Activated CD4-positive, alpha-beta T cell treated with anti-CD3 and anti-CD28 coated beads, Interleukin-2, Interleukin-4, amounts not matched to agents 100 ng/mL and 50 ng/mL, durations not matched to agents 16 hours and 8 hours (primary cell): Measurements from ENCODE around the gene SMG5.

Experiments used
- DNase-seq: peaks from one replicate; pipeline ENCODE4 v3.0.0-alpha.2; 2020; ENCODE audit warnings: low spot score

Gene SMG5

DNA sequence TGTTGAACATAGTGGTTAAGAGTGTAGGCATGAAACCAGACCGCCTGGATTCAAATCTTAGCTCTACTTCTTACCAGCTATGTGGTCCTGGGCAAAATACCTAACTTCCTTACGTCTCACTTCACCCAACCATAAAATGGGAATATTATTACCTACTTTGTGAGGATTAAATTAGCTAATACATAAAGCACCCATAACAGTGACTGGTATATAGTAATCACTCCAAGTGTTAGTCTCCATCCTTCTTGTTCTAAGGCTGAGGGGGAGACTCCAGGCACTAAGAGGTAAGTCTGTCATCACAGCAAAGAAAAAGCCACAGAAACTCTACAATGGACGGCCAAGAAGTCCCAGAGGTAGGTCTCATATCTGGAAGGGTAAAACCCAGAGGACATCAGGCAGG lies 2.8 kb downstream of the SMG5 start:
- no peak for DNase-seq

DNA sequence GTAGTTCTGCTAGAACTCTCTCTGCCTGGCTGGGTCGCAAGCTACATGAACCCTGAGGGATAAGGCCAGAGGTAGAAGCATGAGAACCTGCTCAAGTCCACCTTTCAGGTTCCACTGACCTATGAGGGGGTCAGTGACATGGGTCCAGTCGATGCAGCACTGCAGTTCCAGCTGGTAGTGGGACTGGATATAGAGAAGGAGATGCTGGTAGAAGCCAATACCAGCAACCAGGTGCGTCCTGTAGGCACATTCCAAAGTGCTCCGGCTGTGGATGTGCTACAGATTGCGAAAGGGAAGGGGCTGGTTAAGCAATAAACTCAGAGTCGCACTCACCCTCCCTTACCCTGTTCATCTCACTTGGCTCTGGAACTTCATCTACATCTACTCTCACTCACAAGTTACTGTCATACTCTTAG lies 5.7 kb downstream of the SMG5 start:
- DNase-seq: no peak

DNA sequence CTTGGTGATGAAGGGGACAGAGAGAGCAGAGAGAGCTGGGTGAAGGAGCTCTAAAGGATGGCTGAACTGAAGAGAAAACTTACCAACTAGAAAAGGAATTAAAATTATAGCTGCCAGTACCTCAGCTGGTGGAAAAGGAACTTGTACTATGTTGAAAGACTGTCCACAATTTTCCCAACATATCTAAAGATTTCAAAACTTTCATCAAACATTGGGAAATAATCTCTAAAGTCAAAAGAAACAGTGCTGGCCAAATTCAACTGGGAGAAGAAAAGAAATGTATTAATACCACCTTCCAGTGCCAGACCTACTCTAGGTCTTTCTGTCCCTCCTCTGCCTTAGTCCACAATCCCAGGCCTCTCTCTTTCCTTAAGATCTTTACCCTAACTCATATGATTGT lies 6.1 kb downstream of the SMG5 start:
- DNase-seq: no peak

DNA sequence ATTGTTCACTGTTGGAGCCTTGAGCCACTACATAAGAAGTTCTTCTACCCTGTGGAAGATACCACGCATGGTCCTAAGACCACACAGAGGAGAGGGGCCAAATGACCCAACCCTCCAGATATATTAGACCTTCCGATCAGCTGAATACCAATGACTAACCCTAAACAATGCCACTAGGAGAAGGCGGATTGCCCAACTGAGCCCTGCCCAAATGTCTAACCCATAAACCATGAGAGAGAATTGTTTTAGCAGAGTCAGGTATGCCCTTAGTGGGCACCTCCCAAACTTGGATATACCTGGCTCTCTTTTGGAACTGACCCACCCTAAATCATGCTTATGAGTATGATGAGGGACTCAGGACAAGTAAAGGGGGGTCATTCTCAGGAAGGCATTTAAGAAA lies 12.3 kb downstream of the SMG5 start:
- no peak for DNase-seq

DNA sequence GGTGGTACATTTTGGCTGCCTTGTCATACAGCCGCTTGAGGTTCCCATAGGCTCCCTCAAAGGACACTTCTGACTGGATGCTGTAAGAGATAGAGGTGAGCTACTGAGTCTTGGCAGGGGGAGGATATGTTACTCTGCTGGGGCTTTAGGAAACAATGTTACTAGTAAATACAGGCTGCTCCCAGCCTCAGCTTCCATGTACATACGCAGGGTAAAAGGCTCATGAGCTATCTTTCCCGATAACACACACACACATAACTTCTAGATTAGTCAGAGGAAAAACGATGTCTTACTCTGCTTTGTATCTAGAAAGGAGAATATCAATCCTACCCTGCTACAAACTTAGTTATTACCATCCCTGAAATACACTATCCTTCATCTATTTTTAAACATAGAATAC lies 14.3 kb downstream of the SMG5 start:
- DNase-seq: no peak

DNA sequence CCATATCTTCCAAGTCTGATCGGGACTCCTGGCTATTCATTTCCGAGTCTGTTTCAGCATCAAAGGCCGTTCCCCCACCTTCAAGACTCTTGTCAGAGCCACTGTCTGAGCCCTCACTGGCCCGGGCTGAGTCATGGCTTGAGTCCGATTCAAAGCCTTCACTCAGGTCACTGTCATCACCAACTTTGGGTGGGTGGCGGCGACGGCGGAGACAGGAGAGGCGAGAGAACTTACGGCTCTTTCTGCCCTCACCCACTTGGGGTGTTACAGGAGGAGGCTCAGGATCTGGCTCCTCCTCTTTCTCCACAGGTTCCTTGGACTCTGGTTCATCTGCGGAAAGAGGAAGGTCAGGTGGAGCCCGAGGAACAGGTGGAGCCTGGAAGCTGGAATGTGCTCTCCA lies 16.6 kb downstream of the SMG5 start:
- no peak for DNase-seq

DNA sequence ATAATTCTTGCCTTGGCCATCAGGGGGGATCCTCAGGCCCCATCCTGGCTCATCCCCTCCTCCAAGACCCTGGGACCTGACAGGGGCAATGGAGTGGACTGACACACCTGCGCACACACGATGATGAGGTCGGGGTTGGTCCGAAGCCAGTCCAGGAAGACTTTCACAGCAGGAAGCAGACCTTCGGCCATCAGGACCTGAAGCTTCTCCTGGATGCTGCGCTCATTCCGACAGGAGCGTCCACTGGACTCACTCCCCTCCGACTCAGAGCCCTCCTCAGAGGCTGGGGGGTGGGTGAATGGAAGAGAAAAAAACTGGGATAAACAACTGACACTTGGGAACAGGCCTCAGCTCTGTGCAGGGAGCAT lies 19.4 kb downstream of the SMG5 start:
- DNase-seq: no peak

DNA sequence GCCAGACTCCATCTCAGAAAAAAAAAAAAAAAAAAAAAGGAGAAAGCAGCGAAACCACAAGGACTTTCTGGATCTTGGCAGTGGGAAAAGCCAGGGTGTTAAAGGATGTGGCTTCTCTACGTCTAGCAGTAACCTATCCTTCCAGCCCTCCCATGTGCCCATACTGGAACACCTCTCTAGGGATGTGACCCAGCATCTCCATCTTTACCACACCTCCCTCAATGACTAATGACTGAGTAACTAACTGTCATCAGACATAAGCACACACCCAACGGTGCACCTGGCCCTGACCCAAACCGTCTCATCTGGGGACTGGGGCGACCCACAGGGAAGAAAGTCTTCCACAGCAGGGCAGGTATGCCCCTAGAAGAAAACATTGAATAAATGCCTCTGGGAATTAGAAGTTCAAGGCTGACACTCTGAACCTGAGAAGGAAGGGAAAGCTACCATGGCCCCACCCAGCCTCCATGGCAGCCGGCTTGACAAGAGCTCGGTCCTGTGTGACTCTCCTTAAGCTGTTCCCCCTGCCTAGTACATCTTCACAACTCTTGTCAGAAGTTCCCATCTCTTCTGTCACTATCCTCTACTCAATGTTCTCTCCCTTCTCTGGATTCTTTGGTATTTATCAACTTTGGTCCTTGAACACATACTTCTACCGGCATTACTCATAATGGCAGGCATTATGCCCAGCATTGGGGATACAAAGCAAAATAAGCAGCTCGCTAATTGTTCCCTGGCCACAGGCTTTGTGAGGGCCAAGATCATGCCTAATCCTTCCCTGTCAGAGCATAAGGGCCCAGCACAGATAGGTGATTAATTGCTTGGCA lies 20.0 kb downstream of the SMG5 start:
- no peak for DNase-seq

DNA sequence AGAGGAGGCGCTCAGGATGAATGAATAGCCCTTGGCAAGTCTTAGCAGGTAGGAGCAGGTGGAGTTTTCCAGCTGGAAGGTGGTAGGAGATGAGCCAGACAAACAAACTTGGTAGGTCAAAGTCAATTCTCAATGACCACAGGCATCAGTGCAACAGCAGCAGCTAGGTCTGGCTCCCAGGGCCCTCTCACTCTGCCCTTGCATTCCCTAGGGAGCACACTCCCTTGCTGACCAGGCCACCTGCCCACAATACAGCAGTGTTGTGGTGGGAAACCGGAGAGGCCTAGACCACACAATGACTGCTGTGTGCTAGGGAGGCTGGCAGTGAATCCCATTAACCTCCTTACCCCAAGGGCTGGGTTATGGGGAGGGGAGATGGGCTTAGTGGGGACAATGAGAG lies 21.7 kb downstream of the SMG5 start:
- no peak for DNase-seq

DNA sequence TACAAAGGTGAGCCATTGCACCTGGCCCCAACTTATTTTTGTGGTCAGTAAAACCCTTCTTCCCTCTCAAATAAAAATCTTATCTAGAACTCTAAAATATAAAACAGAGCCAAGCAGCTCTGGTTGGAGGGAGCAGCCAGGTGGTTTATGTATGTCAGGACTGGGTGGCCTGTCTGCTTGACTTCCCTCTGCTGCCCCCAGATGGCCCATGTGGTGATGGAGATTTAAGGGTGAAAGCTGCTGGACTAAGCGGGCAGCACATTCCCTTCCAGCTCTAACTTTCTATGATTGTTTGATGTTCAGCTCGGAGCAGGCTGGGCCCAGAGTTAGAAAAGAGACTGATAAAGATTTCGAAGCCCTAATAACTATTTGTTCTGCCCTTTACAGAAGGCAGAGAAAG lies 22.8 kb downstream of the SMG5 start:
- DNase-seq: no peak

DNA sequence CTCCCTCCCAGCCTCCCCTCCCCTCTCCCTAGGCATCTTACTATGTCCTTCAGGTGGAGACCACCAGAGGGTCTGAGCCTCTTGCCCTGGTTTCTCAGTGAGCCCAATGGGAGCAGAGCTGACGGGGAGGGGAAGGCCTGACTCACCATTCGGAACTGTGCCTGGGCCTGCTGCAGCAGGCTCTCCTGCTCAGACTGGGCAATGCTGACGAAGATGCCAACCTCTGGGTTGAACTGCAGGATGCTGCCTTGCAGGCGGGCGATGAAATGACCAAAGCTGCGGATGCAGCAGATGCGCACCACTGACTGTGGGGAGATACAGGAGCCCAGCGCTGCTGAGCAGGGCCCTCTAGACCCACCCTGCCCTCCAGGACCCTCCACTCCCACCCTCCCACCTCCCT lies 23.8 kb downstream of the SMG5 start:
- no peak for DNase-seq

DNA sequence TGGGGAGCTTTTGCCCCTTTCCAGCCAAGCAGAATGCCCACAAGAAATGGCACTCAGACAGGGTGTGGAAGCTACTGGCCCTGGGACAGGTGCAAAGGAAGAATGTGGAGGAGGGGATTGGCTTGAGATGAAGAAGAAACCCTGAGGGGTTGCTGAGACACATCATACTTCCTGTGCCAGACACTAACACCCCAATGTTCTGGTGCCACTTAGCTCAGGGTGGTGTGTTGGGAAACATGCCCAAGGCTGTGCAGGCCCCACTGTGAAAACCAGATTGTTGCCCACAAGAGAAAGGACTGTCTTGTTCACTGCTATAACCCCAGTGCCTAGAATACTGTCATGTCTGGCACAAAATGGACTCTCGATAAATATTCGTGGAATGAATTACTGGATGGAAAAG lies 24.9 kb downstream of the SMG5 start:
- DNase-seq: no peak

DNA sequence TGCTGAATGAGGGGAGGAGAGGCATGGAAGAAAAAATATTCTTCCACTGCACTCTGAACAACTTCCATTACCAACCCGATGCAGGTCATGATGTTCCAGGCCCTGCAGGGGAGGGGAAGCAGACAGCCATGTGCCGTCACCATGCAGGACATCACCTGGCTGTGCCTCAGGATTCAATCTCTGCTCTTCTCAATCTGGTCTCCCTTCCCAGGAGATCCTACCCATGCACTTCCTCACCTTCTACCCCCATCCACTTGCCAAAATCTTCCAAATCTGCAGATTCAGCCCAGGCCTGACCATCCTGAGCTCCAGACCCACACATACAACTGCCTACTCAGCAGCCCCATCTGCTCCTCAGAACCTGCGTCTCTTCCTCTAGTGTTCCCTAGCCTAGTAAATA lies 29.0 kb downstream of the SMG5 start:
- DNase-seq: no peak

DNA sequence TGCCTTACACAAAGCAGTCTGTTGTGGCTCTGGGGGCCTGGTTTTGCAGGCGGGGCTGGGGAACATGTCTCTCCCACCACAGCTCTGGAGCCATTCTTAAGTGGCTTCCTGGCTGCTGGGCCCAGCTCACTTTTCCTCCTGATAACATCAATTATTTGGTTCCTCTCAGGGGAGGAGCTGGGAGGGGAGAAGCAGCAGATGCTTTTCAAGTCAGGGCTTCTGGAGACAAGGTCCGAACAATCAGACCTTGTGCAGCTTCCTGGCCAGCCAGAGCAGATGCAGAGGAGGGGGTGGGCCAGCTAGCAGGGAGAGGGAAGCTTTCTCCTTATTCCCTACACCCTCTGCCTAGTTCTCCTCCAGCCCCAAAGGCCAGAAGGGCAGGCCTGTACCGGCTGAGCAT lies 31.1 kb downstream of the SMG5 start:
- no peak for DNase-seq

DNA sequence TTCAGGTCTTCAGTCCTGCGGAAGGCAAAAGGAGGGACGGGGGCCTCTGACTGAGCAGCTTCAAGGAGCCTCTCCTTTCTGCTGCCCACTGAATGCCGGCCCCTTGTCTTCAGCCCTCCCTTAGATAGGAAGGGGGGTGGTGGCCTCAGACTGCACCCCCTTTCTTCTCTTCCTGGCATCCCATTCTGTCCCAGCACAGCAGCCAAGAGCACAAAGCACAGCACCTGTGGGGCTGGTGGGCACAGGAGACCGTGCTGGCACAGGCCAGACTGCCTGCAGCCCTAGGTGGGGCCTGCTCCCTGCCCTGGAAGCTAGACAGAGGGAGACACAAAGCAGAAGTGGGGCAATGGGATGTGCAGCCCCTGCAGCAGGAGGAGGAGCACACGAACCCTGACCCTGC lies 33.0 kb downstream of the SMG5 start:
- DNase-seq: no peak

DNA sequence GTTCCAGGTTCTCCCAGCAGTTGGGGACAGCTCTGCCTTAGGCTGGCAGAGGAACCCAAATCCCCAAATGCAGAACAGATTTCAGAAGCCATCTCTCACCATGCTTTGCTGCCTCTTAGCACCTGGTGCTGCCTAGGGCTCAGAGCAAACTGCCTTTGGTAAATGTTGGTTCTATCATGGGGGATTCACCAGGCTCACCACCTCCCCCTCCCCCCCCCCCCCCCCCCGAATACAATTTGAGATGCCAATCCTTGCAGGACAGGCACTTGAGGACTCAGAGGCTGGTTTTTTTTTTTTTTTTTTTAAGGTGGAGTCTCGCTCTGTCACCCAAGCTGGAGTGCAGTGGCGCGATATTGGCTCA lies 34.3 kb downstream of the SMG5 start:
- no peak for DNase-seq

DNA sequence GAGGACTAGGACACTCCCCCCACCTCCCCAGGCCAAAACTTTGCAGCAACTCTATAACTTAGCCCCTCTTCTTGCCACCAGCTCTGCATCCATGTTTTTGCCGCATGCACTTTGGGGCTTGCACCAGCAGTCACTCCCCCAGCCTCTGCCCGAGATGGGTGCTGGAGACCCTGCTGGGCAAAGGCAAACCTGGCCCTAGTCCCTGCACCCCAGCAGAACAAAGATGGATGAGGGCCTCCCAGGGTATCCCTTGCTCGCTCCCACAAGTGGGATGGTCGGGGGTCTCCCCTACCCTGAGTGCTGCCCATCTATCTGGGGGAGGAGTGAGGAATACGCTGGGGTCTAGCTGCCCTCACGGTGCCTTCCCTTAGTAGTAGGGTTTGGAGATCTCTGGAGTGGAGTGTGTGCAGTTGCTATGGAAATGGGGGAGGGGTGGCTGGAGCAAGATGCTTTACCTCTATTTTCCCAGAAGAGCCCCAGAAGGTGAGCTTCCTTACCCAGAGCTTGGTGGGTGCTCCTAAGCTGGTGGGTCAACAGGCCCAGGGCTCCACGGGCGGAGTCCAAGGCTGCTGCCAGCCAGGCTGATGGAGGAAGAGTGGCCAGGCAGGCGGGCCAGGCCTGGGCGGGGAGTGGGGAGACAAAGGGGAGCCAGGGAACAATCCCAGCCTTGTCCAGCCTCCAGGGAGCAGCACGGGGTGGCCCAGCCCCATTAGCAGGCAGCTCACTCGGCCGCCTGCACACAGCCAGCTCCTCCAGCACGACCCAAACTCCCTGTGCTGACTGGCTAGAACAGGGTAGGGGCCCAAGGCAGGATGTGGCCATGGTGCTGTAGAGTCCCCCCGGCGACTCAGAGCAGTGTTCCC lies 34.9 kb downstream of the SMG5 start, which contains the start of gene PAQR6:
Gene PAQR6, minus strand, starts transcription at position 597 of the 863 bp plus-strand sequence. CDS start 1,325 bp downstream, outside the sequence.
- no peak for DNase-seq

DNA sequence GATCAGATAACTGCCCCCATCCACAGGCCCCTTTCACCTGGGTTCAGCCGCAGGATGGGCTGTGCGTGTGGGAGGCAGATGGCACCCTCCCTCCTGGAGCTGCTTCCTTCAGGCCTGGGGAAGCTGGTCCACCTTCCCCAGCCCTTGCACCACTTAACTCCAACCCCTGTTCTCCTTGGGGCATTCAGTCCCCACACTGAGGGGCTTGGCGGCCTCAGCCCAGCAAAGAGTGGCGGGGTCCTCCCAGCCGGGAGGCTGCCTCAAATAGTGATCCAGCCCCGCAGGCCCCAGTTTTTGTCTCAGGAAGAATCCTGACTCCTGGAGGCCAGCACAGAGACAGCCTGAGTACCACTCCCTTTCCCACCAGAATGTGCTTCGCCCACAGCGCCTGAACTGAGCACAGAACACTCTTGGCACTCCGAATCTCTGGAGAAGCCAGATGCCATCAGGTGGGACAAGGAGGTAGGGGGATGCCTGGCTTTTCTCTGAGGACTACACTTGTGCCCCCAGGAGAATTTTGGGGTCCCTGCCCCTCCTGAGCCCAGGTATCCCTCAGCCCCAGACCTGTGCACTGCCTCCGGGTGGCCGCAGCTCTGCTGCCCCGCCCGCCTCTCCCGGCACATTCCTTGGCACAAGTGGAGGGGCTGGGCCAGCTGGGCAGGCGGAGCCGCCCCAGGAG lies 35.7 kb downstream of the SMG5 start:
- no peak for DNase-seq

DNA sequence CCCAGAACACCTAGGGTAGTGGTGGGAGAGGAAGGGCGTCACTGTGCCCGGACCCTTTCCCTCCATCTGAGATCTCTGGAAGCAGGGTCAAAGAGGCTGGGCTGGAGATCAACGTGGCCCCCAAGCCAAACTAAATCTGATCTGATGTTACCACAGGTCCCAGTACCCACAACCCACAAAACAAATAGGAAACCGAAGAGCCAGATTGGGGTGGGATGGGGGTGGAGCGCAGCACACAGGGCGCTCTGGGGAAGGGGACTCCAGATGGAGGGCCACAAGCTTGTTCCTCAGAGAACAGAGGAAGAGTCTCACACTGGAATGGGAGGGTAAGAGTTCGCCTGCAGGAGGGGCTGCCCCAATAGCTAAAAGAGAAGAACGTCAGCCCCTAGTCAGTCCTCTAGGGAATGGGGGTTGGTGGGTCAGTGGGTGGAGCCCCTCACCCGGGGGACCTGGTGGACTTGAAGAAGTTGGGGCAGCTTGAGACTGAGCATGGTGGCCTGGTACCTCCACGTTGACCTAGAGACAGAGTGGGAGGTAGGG lies 36.3 kb downstream of the SMG5 start:
- no peak for DNase-seq

DNA sequence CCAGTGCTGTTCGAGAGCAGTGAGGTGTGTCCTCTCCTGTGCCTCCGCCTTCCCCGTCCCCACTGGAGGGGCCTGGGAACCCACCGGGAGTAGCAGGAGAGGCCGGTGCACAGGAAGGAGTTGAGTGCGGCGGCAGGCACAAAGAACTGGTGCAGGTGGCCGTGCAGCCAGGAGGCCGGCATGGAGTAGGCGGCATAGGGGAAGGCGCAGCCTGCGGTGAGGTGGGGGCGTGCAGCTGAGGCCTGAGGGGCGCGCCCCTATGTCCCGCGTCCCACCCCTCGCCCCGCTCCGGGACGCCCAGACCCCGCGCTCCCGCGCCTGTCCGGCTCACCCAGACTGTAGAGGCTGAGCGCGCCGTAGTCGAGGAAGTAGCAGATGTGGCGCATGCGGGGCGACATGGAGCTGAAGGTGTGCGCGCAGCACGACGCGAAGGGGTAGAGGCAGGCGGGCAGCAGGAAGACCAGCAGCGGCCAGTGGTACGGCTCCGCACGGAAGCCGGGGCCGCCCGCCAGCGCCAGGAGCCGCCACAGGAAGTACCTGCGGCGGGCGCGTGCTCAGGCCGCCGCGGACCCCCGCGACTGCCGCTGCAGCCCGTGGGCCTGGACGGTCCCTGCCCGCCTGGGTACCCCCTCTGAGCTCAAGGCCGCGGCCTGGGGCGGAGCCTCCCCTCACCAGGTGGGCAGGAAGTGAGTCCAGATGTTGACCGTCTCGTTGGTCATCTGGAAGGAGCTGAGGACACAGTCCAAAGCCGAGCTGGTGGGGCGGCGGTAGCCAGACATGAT lies 37.0 kb downstream of the SMG5 start:
- no peak for DNase-seq

DNA sequence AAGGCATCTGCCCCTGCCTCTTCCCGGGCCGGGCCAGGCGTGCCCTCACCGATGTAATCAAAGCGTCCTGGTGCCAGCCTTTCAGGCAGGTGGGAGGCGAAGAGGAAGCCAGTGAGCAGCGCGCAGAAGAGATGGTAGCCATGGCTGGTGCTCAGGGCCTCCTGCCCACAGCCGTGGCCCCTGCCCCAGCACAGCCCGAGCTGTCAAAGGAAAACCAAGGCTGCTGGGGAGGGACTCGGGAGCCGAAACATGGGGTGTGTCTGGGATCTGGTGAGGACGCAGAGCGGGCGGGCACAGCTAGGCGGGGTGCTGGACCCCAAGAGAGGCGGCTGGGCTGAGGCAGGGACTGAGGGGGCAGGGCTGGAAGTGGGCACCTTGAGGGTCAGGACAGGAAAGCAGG lies 37.9 kb downstream of the SMG5 start:
- DNase-seq: no peak

DNA sequence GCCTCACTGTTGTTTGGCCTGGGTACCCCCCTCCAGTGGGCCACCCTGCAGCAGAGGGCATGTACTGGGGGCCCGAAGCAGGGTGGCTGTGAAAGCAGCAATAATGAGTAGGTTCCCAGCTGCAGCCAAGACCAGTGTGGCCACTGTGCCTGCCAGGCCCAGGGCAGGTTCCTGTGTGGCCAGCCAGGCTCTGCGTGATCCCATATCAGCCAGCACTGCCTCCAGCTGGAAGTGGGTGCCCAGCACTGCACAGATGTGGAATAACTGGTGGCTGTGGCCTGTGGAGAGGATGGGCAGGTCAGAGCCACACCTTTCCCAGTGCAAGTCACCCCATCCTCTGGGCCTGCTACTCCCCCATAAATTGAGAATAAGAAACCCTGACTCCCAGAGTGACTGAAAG lies 38.5 kb downstream of the SMG5 start:
- no peak for DNase-seq
